Activated CD4-positive, CD25-positive, alpha-beta regulatory T cell treated with anti-CD3 and anti-CD28 coated beads, Interleukin-2, amount 50 U/mL, for 72 hours (primary cell): ENCODE results near the gene CLEC16A.
"Not testable (repeated sequence)": the region's sequence is repeated elsewhere in the genome, so short reads cannot be mapped to it uniquely, and the experiment has no call there.

ENCODE experiments used
- DNase-seq: peaks from one replicate; pipeline ENCODE4 v3.0.0; 2021

The CLEC16A gene

DNA sequence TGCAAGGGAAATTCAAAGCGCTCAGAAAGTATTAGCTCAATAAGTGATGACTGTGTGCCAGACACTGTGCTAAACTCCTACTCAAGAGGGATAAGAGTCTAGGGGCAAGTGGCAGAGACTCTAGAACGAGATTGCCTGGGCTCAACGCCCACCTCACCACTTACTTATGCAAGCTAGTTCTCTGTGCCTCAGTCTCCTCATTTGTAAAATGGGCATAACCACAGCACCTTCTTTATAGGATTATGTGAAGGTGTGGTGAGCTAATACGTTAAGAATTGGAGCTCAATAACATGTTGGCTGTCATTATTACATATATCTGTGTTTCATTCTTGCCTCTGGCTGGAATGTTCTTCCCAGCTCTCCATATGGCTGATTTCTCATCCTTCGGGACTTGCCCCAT is 17.5 kb upstream of the CLEC16A start:
- no peak for DNase-seq

DNA sequence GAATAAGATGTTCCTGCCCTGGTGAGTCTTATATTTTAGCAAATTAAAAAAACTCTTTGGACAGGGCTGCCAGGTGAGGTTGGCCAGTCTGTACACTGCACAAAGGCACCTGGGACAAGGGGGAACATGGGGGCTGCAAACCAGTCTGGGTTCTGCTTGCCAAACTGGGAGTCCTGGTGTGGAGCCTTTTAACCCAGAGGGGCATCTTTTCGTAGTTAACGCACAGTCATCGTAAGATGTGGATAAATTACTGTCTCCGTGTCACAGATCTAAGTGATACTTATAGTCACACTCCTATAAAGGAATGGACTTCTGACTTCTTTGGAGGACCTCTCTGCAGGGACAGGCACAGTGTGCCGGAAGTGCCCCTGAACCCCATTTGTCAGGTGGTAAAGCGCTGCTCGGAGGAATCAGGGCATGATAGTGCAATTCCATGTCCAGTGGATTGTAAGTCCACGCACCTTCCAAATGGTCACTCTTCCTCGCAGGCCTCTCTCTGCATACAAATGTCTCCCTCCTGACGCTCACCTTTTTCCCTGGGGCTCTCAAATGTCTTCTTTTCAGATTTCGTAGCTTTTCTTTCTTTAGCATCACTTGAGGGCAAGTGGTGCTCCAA is 16.8 kb upstream of the CLEC16A start:
- DNase-seq = no peak

DNA sequence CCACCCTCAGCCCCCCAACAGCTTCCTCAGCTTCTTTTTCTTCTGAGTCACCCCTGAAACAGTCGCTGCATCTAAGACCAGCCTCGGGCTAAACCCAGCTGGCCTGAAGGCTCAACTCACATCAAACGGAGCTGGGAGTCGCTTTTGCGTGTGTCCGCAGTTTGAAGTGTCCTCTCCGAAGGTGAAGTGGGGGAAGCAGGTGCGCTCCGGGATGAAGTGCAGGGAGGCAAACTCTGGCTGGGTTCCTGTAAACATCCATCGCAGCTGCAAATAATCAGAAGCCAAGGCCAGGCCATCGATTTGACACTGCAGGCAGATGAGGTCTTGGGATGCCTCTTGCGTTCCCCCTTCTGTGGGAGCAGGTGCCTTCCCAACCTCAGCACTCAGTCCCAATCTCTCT is 15.3 kb upstream of the CLEC16A start:
- DNase-seq = not testable (repeated sequence)

DNA sequence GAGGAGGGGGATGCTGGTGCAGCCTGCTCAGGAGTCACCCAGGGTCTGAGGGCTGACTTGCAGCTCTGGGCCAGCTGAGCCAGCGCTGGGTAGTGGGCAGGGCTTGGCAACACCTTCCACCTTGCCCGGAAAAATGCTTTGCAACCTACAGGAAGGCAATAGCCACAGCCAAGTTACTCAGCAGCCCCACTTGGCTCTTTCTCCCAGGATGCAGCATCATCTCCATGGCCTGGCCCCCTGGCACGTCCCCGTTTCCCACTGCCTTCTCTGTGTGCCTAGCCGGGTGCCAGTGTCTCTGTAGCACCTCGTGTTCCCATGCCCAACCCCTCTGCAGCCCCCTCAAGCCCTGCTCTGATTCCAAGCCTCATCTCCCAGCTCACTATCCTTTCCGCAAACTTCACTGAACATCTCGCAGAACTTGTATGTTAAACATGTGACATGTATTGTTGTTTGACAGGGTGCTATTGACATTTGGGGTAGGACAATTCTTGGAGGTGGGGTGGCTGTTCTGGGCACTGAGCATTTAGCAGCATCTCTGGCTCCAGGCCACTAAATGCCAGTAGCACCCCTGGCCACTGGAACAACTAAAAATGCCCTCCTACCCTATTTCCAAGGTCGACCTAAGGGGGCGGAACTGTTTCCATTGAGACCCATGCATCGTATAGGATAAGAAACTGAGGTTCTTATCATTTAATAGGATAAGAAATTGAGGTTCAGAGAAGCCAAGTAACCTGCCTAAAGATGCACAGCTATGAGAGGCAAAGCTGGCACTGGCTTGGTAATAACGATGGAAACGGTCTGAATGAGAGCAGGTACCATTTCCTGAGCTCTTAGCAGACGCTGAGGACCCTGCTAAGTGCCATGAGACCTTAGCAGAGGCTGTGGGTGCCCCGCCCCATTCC is 14.3 kb upstream of the CLEC16A start:
- DNase-seq = no peak

DNA sequence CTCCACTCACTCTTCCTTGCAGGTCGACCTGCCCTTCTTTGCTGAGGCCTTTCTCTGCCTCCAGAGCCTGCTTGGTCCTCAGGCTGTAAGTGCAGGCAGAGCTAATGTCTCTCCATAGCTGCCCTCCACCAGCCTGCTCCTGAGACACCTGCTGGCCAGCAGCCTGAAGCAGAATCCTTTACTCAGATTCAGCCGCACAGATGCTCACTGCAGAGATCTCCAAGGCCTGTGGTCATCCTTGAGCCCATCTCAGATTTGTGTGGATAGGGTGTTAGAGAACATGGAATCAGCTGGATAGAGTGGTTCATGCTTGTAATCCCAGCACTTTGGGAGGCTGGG is 13.6 kb upstream of the CLEC16A start:
- no peak for DNase-seq

DNA sequence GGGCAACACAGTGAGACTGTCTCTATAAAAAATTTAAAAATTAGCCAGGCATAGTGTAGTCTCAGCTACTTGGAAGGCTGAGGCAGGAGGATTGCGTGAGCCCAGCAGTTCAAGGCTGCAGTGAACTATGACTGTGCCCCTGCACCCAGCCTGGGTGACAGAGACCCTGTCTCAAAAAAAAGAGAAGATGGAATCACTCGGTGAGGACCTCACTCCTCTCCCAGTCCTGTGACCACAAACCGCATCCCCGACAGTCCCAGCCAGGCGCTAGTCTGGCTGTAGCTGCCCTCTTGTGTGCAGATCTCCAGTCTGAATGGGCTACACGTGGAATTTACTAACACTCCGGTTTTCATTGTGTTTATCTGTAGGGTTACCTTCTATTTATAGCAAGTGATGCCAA is 13.2 kb upstream of the CLEC16A start:
- no peak for DNase-seq

DNA sequence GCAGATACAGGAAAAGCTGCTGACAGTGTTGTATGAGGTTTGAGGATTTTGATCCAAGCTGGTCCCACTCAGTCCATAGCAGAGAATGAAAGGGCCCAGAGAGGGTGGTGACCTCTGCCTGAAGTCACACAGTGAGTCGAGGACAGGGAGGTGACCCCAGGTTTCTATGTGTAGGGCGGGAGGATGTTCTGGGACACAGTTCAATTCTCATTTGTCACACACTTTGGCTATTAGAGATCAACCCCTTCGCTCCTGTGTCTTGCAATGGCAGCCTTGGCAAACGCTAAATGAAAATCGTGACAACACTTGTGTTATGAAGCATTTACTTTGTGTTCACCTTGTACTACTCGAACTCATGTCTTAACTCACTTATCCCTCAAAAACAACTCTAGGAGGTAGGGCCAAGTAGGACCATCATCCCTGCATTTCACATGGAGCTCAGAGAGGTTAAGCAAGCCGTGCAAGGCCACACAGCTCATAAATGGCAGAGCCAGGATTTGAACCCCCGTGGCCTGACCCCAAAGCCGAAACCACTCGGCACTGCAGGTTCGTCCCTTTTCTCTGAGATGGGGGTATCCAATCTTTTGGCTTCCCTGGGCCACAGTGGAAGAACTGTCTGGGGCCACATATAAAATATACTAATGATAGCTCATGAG is 12.3 kb upstream of the CLEC16A start:
- no peak for DNase-seq

DNA sequence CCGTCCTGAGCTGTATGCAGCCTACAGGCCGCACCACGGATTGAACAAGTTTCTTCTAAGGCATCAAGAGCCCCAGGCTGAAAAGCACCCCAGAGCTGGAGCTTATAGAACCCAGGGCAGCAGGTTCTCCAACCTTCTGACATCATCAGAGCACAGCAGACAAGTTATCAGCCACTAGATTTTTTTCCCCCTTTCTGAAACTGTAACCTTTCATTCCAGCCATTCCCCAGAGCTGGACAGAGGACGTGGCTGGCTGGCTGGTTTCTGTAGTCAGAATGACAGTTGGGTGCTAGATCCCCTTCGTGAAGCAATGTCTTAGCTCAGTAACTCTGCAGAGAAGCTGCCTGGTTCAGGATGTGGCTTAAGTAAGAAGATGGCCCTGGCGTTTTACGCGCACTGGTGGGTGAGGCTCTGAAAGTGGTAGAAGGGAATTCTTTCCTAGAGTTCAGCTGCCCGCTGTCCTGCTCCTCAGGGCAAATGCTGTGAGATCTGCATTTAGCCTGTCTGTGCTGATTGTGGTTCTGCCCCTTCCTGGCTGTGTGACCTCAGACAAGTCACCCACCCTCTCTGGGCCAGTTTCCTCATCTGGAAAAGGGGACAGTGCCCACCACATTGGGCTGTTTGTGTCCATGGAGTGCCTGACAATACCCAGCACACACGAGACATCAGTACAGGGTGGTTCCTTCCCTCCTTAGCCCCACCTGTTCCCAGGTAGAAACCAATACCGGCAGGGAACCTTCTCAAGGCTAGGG is 11.2 kb upstream of the CLEC16A start:
- DNase-seq = no peak

DNA sequence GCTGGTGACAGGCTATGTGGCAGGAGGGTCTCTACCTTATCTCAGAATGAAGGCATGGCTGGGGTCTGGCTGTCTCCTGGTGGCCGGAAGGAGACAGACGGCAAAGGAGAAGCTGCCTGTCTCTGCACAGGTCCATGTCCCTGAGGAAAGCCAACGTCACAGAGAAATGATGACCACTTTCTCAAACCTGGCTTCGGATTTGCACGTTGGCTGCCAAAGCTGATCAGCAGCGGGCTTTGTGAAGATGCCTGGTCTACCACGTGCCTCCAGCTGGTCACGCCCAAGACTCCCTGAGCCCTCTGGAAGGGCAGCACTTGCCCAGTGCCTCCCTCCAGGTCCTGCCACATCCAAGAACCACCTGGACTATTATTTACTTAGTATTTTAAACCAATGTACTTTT is 10.5 kb upstream of the CLEC16A start:
- DNase-seq = no peak

DNA sequence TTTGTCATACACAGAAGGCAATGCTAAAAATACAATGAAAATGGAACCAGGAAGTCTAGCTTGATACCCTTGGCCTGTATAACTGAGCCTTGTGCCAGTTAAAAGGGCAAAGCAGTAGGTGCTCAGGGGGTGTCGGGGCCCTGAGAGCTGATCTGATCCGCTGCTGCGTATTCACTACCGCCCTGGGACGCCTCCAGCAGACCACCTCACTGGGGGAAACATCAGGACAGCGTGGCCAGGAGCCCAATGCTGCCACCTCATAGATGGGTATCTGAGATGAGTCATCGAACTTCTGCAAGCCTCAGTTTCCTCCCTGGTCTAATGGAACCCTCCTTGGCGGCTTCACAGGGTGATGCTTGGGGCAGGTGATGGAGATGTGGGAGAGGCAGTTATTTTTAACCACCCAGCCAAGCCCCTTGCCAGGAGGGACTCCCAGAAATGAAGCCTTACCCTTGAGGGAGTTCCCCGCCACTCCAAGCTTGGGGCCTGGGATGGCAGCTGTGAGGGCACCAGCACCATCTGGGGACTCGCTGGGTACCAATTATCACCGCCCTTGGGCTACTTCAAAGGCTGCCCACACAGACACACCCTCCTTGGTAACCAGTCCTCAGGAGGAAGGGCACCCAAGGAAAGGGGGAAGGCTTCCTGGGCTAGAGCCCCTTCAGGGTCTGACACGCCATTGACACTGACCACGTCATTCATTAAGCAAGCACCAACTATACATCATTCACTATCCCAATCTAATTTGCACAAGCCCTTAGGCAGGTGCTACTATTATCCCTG is 9.8 kb upstream of the CLEC16A start:
- DNase-seq = no peak

DNA sequence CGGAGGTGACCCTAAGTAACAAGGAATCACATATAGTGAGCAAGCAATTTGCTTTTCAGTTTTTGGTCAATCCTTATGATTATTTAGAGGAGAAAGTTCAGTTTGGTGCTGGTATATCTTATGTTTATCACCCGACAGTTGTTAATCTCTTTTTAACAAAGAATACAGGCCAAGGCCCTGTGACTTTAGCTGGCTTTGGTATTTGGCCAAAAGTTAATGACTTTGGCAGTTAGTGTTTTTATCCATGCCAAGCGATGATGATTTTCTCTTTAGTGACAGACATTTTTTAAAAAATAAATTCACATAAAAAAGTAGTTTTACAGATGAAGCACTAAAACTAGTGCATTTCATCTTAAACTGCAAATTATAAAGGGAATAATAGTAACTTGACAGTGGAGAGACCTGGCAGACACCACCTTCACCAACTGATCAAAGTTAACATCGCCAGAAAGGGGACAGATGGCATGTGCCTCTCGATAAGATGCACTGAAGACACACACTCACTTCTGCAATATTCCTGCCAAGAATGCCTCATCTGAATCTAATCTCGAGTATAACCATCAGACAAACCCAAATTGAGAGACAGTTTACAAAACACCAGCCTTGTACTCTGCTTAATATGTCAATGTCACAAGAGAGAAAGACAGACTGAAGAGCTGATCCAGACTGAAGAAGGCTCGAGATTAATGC is 9.0 kb upstream of the CLEC16A start:
- DNase-seq = no peak

DNA sequence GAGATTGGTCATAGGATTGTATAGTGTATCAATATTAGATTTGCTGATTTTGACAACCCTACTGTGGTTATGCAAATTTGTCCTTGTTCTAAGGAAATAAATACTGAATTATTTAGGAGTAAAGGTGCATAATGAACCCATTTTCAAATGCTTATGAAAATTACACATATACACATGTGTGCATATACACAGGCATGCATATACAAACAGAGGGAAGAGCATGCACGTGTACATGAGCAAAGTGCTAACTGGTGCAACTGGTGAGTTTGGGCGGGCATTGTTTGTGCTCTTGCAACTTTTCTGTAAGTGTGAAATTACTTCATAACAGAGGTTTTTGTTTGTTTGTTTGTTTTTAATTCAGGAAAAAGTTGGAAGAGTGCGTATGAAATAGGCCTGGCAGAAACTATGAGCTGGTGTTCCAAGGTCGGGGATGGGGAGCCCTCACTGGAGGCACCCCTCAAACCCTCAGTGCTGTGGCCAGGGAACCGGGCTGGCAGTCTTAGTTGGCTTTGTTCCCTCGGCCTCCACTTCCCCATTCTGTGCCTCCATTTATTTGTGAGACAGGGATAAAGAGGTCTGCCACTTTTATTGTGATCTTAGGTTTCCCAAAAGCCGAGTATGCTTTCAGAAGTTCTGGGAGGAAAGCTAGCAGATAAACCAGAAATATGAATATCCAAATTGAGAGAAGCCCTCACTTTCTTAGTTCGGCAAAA is 7.9 kb upstream of the CLEC16A start:
- DNase-seq = no peak

DNA sequence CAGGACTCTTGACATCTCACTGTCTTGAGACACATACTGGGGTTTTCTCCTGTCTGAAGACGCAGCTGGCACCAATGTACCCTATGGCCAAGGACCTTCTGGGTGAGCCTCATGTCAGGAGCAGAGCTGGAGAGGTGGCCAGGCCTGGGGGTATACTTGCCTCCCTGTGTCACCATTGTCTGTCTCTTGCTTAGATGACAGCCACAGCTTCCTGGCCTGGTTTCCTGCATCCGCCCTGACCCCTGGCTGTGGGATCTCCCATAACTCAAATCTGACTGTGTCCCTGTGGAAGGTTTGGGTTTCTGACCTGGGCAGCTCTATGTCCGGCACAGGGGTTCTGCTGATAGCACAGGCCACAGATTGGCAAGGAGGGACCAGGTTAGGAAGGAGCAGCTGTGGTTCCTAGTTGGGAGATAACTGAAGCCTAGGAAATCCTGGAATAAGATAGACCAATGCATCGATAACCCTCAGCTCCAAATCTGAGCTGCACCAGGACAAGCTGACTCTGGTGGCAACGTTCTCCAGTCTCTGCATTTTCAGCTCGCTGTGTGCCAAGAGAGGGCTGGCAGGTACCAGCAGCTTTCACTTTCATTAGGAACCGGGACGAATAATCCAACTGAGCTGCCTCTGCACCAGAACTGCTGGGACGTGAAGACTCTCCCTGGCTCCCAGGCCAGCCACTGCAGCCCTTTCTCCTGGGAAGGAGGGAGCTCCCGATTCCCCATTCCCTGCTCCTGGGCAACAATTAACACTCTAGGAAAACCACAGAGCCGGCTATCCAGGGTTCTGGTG is 7.1 kb upstream of the CLEC16A start:
- no peak for DNase-seq

DNA sequence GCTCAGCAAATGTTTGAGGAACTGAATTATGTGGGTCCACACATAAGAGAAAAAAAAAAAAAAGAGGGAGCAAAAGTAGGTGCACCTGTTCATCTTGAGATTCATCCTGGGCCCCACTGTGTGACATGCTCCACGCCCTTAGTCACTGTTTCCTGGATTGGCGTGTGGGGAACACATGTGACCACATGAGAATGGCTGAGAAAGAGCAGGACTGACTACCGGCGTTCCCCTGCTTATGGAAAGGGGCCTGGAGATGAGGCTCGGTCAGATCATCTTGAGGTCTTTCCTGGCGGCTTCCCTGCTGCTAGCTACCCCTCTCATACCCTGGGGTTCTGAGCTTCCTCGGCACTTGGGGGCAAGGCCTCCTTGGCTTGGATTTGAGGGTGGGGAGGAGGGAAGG is 6.0 kb upstream of the CLEC16A start:
- no peak for DNase-seq

DNA sequence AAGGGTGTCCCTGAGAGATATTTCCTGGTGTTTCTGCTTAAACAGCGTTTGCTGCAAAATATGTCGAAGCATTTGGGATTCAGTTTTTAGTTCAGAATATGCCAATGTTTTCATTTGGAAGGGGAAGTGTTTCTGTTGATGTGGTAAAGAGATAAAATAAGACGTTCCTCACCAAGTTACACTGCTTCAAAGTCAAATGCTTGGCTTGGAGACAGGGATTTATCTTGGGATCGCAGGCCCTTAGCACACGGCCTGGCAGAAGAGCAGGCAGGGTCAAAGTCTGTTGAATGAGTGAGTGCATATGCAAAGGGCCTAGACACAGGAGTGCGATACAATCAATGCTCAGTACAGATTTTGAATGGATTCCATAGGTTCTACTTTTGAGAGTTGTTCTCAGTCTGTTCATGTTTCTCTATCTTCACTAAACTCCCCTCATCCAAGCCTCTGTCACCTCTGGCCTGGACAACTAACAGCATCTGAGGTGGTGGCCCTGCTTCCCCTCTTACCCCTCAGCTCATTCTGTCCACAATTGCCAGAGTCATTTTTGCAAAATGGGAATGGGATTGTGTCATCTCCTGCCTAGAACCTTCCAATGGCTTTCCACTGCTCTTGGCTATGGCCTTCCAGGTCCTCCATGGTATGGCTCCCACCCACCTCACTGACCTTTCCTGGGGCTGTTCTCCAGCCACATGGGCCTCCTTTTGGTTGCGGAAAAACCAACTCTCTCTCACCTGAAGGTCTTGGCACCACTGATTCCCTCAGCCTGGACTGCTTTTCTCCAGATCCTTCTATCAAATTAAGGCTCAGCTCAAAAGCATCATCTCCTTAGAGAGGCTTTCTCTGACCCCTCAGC is 5.3 kb upstream of the CLEC16A start:
- DNase-seq = no peak

DNA sequence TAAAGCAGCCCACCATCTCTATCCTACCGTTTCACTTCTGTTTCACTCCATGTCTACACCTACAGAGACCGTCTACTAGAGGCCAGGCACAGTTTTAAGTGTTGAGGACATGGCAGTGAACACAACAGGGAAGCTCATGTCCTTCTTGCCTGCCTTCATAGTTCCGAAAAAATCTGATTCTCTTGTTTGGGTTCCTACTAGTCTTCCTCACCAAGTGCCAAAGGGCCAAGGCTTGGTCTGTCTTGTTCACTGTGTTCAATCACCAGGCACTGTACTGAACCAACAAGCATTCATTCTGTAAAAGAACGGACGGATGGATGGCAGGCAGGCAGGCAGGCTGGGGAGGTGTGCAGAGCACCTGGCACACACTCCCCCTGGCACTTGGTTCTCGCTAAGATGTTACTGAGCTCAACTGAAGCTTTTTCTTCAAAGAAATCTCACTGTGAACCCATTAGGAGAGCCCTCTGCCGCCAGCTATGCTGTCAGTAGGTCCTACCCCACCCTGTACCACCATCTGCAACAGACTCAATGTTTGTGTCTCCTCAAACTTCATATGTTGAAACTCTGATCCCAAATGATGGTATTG is 4.6 kb upstream of the CLEC16A start:
- DNase-seq = no peak

DNA sequence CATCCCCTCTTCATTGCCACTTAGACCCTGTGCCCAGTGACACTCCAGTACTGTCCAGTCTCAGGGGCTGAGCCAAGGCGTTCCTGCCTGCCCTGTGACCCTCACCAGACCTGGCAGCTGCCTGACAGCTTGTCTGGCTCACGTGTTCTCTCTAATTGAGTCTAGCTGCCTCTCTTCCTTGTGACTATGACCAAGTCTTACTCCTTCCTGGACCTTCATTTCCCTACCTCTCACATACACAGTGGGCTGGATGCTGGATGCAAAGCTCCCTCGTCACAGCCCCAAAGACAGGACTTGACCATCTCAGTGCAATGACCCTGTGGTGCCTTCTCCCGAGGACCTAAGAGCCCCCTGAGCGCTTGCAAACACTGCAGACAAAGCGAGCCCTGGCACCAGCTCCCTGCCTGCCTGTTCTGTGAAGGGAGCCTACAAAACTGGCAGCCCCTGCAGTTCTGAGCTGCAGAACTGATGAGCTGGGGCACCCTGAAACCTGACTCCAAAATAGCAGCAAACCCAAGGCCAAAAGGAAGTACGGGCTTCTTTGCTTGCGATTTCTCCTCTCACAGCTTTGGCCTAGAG is 3.8 kb upstream of the CLEC16A start:
- no peak for DNase-seq

DNA sequence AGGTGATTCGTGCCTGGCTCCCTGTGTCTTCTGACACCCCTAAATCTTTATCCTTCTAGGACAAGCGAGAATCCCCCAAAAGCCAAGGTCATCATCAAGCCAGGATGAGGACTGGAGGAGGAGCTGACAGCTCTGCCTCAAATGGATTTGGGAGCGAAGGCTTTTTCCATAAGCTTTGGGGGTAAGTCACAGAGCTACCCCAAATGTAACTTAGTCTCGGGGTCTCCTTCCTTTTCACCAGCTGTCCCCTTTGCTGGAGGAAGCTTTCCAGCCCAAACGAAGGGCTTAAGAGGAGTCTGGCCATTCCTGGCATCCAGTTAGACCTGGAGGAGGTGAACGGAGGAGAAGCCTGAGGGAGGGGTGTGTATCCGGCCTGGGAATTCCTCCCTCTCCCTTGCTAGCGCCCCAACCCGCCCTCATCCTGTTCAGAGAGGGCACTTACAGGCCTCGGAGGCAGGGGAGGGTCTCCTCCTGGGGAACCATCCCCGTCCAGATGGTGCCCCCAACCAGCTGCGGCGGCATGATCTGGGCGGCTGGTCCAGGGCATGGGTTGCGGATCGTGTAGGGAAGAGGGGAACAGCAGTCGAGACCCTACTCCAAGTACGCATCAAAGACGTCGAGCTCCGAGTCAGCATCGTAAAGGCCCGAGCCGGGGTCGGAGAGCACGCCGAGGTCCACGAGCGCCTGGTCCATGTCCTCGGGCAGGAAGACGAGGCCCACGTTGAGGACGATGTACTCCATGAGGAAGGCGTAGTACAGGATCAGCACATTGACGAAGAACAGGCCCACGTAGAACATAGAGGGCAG is 3.0 kb upstream of the CLEC16A start:
- DNase-seq = no peak
